K562 (cell line): ENCODE data around the gene DYNLT2B. TPM values are rescaled to one million over a fixed set of nuclear protein-coding genes. Genes with fewer than 3 reads are reported as not detected.

ENCODE experiments used
- CHD7 ChIP-seq: fragments of 200-600 bp; sonication (generic); IDR thresholded peaks from one replicate; pipeline ENCODE4 v1.6.1; 2012; ENCODE audit warnings: mild to moderate bottlenecking, low read depth, low read length, inconsistent platforms
- E2F1 ChIP-seq: sonication (generic); formaldehyde crosslinking; IDR thresholded peaks from 2 replicates; pipeline ENCODE4 v1.8.1; 2023; ENCODE audit warnings: mild to moderate bottlenecking, missing genetic modification reagents, moderate library complexity
- SMAD2 ChIP-seq: fragments of 150-350 bp; IDR thresholded peaks from 2 replicates; pipeline ENCODE4 v1.6.1; 2014; ENCODE audit warnings: low read depth, mild to moderate bottlenecking, low read length
- WHSC1 ChIP-seq: IDR thresholded peaks from one replicate; pipeline ENCODE4 v1.6.1; 2012; ENCODE audit warnings: low read length, control low read depth, inconsistent platforms
- polyA plus RNA-seq, 8 experiments: library from polyadenylated mRNA; depleted of rRNA in 4 of 8; stranded (reverse) in 5 of 8; unstranded in 3 of 8; fragments of >200 nt; fragmentation: Nextera tagmentation in 2 of 8; fragmentation: Illumina TruSeq in 1 of 8; extraction: Ambion mirVana in 2 of 8; extraction: Trizol in 1 of 8; gene quantifications; 2 replicates each; pipeline versions ENCODE4 v1.2.1 to v1.2.3, GENCODE V29; 2011 to 2014; ENCODE audit warnings: inconsistent platforms in 1 of 8, missing spikeins in 1 of 8
- total RNA-seq, 7 experiments: library from RNA; depleted of rRNA in 6 of 7; stranded (reverse); fragments of >200 nt in 6 of 7; fragmentation: Illumina TruSeq in 2 of 7; extraction: Trizol in 2 of 7; gene quantifications; 2 replicates each; pipeline versions ENCODE4 v1.2.1 to v1.2.3, GENCODE V29; 2011 to 2021; ENCODE audit warnings: low replicate concordance in 1 of 7

DYNLT2B gene
- total and polyA plus RNA-seq, 9 of the 15 experiments (the other 6 are each of a cell fraction or from before 2014, with no cell fraction given) = 6.5 to 19.9 (median 8.7) TPM

- TF ChIP-seq CHD7 (no peak), WHSC1 (no peak), E2F1 (CRISPR knock-in tag) (no peak), SMAD2 (no peak)
These were observed 9.4 kb upstream of the DYNLT2B start (continued) for GRCh38 chr3:196327405-196327804.
